Measurements from ENCODE around the gene CHST1.

CHST1 gene

GRCh38 chr11:45599161-45599943 is 66.1 kb downstream of the CHST1 start:
- no peak for DNase-seq

All from DMS79 treated with DMSO at 0.1 percent for 48 hours (cell line).